H54 (cell line): ENCODE data around the gene RALGAPA1.
"Not testable (repeated sequence)": the region's sequence is repeated elsewhere in the genome, so short reads cannot be mapped to it uniquely, and the experiment has no call there.

Experiments used
- DNase-seq: peaks from one replicate; pipeline ENCODE4 v3.0.0; 2011; ENCODE audit warnings: low spot score, mixed read lengths; ENCODE audit not compliant: insufficient read length
- FAIRE-seq: peaks from 3 replicates; lab custom pipeline; 2011; peaks lifted over from hg19 to GRCh38; lab: Jason Lieb, UNC
- POLR2A ChIP-seq: IDR thresholded peaks from 2 replicates; pipeline ENCODE4 v1.6.1; 2011; ENCODE audit warnings: low read depth, mild to moderate bottlenecking, low read length

Gene RALGAPA1

DNA sequence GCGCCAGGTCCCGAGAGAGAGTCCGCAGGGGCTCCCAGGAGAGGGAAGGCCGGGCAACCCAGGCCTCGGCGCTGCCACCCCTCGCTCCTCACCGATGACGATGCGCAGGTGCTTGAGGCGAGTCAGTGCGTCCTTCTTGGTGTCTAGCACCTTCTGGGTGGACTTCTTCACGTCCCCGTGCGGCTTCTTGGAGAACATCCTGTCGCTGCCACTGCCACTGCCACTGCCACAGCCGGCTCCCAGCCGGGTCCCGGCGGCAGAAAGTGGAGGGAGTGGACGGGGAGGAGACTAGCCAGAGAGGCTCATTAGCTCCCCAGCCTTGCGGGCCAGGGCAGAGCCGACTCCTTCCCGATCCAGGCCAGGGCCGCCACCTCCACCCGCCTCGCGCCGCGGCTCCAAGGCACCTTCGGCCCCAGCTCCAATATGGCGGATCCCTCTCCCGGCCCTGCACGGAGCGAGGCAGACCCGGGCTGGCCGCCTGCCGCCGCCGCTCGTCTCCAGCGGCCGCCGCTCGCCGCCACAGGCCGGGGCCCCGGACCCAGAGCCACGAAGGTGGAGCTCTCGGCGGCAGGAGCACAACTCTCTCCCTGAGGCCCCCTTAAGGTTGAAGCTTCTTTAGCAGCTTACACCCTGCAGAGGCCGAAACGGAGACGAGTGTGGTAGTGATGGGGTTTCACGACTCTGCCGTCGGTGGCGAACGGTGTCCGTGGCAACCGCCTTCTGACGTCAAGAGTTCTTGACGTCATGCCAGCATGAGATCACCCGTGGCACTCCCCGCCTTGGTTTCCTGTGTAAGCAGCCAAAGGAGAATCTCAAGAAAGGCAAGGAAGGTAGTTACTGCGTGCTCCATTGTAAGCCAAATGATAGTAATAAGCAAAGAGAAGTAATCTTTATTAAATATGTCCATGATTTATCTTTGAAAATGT is at the start of gene RALGAPA1:
Gene RALGAPA1, minus strand, starts transcription at position 658 of the 926 bp plus-strand sequence. Its CDS starts 460 bp downstream, at position 198.
- FAIRE-seq (peak; percentile 95), DNase-seq (peak; percentile 64)
- TF ChIP-seq POLR2A: peak; percentile 54; the same call in 1 of the 2 replicates

DNA sequence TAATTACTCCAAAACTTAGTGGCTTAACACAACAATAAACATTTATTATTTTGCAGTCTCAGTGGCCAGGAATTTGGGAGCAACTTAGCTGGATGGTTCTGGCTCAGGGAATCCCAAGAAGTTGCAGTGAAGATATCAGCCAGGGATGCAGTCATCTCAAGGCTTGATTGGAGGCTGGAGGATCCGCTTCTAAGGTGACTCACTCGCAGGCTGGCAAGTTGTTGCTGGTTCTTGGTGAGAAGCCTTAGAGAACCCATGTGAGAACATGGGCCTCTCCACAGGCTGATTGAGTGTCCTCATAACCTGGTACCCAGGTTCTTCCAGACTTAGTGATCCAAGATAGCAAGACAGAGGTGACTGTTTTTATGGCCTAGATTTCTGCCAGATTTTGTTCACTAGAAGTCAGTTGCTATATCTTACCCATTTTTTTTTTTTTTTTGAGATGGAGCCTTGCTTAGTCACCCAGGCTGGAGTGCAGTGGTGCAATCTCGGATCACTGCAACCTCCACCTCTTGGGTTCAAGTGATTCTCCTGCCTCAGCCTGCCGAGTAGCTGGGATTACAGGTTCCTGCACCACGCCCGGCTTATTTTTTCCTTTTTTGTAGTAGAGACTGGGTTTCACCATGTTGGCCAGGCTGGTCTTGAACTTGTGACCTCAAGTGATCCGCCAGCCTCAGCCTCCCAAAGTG is 49.6 kb upstream of the RALGAPA1 start:
- FAIRE-seq (no peak), DNase-seq (peak; percentile 6)
- TF ChIP-seq POLR2A: no peak

DNA sequence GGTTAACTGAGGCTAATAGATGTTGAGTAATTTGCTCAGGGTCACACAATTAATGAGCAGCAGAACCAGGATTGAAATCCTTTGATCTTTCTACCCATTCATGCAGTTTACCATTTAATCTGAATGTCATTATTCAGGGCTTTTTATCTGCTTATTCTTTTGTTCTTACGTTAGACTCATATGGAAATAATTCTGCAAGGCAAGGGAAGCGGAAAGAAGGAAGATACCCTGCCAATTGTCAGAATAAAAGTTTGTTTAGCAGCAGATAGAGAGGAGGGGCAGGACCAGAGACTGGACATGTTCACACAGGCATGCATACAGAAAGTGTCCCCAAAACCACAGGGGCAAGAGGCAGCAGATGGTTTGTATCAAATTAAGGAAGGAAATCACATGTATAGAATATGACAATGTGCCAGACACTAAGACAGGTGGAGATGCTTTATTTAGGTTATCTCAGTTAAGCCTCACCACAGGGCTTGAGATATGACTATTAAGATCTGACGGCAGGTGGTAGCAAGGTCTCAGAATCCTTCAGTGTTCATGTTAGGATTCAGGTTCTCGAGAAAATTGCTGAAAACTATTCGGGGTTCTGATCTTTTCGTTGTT is 46.9 kb upstream of the RALGAPA1 start:
- no peak for TF ChIP-seq POLR2A
- no peak for FAIRE-seq
- no peak for DNase-seq

DNA sequence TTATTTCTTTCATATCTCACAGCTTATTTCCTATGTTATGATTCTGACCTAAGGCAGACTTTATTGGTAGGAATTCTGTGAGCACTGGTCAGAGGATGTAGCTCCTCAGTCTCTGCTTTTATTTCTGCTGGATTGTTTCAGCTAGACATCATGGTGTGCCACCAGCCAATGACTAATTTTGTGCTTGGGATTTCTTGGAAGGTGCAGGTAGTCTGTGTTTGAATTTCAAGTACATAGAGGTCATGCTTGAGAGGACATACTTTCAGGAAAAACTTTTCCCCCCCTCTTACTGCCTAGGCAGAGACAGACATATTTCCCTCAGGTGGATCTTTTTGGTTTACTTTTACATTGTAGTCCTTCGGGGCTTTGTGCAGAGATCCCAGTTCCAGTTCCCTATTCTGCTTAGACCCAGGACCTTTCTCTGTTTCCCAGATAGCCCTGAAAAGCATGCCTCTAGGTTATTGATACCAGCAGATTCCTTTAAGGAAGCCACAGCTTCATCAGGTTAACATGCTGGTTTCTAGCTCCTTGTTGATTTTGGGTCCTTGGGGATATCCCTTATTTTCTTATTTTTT is 45.7 kb upstream of the RALGAPA1 start:
- no peak for DNase-seq
- no peak for FAIRE-seq
- TF ChIP-seq POLR2A: no peak

DNA sequence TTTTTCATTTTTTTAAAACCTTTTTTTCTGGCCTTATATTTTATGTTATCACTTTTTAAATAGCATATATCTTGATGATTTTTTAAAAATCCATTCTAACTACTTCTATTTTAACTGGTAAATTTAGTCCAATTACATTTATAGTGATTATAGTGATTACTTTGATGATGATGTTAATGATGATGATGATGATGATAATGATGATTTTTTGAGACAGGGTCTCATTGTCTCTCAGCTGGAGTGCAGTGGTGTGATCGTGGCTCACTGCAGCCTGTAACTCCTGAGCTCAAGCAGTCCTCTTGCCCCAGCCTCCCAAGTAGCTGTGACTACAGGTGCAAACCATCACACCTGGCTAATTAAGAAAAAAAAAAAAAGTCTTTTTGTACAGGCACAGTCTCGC is 44.1 kb upstream of the RALGAPA1 start:
- FAIRE-seq (no peak), DNase-seq (no peak)
- no peak for TF ChIP-seq POLR2A

DNA sequence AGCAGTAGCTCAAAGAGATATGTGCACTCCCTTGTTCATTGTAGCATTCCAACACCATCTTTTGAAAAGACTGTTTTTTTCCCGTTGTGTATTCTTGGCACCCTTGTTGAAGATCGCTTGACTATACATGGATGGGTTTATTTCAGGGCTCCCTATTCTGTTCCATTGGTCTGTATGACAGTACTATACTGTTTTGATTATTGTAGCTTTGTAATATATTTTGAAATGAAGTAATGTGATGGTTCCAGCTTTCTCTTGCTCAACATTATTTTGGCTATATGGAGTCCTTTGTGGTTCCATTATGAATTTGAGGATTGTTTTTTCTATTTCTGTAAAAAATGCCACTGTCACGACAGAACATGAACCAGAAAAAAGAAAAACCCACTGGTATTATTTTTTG is 42.7 kb upstream of the RALGAPA1 start:
- FAIRE-seq: no peak
- TF ChIP-seq POLR2A: no peak
- no peak for DNase-seq

DNA sequence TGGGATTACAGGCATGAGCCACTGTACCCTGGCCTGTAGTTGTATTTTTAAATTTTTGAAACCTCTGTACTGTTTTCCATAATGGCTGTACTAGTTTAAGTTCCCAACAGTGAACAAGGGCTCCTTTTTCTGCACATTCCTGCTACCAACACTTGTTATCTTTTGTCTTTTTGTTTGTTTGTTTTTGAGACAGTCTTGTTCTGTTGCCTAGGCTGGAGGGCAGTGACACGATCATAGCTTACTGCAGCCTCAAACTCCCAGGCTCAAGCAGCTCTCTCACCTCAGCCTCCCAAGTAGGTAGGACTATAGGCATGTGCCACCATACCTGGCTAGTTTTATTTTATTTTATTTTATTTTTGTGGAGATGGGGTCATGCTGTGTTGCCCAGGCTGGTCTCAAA is 40.0 kb upstream of the RALGAPA1 start:
- DNase-seq: no peak

DNA sequence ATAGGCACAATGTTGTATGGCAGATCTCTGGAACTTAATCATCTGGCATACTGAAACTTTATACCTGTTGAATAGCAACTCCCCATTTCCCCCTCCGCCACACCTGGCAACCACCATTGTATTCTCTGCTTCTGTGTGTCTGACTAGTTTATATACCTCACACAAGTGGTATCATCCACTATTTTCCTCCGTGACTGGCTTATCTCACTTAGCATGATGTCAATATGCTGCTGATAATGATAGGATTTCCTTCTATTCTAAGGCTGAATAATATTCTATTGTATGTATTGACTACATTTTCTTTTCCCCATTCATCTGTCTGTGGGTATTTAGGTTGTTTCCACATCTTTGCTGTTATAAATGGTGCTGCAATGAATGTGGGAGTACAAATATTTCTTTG is 38.5 kb upstream of the RALGAPA1 start:
- DNase-seq: no peak
- no peak for TF ChIP-seq POLR2A
- no peak for FAIRE-seq

More for the DNA sequence above, 40.0 kb upstream of the RALGAPA1 start:
- no peak for FAIRE-seq
- TF ChIP-seq POLR2A: no peak

DNA sequence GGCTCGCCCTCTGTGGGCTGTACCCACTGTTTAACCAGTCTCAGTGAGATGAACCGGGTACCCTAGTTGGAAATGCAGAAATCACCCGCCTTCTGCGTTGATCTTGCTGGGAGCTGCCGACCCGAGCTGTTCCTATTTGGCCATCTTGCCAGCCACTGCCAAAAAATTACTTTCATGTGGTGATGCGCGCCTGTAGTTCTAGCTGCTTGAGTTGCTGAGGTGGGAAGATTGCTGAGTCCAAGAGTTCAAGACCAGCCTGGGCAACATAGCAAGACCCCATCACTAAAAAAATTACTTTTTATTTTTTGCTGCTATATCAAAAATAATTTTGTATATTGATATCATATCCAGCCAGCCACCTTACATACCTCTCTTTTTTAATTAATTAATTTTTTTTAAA is 35.4 kb upstream of the RALGAPA1 start:
- no peak for FAIRE-seq
- TF ChIP-seq POLR2A: no peak
- DNase-seq: no peak

DNA sequence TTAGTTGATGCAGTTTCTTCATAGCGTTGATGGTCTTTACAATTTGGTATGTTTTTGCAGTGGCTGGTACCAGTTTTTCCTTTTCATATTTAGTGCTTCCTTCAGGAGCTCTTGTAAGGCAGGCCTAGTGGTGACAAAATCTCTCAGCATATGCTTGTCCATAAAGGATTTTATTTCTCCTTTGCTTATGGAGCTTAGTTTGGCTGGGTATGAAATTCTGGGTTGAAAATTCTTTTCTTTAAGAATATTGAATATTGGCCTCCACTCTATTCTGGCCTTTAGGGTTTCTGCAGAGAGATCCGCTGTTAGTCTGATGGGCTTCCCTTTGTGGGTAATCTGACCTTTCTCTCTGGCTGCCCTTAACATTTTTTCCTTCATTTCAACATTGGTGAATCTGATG is 33.1 kb upstream of the RALGAPA1 start:
- not testable (repeated sequence) for FAIRE-seq

DNA sequence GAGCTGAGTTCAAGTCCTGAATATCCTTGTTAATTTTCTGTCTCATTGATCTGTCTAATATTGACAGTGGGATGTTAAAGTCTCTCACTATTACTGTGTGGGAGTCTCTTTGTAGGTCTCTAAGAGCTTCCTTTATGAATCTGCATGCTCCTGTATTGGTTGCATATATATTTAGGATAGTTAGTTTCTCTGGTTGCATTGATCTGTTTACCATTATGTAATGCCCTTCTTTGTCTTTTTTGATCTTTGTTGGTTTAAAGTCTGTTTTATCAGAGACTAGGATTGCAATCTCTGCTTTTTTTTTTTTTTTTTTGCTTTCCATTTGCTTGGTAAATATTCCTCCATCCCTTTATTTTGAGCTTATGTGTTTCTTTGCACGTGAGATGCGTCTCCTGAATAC is 32.6 kb upstream of the RALGAPA1 start:
- not testable (repeated sequence) for DNase-seq, FAIRE-seq

More for the DNA sequence above, 33.1 kb upstream of the RALGAPA1 start:
- not testable (repeated sequence) for DNase-seq

DNA sequence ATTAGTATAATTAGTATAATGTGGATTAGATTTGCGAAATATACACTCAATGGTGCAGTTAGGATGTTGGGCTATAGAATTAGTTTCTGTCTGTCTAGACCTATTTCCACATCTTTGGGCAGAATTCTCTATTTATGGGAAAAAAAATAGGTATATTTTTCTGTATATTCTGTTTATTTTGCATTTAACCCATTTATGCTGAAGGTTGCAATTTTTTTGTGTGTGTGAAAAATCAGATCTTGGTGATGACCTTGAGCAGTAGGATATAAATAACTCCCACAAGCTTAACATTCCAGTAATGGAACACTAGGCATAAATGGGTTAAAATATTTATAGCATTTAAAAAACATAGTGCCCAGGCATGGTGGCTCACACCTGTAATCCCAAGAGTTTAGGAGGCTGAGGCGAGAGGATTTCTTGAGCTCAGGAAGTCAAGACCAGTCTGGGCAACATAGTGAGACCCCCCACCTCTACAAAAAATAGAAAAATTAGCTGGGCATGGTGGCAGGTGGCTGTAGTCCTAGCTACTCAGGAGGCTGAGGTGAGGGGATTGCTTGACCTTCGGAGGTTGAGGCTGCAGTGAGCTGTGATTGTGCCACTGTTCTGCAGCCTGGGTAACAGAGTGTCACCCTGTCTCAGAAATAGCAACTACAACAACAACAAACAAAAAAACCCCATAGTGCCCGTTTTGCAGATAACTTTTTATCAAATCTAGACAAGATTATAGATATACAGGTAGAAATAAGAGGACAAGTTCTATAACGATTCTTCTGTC is 26.3 kb upstream of the RALGAPA1 start:
- no peak for TF ChIP-seq POLR2A
- FAIRE-seq: no peak
- DNase-seq: no peak

DNA sequence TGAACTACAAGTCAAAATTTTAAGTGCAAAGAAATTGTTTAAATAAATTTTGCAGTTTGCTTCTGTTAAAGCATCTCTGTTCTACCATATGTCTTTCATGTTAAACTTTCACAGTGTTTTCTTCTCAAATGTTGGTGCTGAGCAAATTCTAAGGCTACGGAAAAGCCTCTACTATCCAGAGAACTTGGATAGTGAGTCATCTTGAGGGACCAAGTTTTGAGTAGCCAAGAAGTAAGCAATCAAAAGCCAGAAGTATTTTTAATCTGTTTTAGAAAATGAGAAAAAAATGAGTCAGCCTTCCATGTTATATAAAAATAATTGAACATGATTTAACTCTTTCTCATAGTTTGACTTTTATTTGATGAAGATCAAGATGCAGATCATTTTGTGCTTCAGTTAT is 20.4 kb upstream of the RALGAPA1 start:
- TF ChIP-seq POLR2A: no peak
- FAIRE-seq (no peak), DNase-seq (no peak)
